ENCODE measurements around the gene SSB. TPM values are rescaled to one million over a fixed set of nuclear protein-coding genes. Genes with fewer than 3 reads are reported as not detected.

The SSB gene
- total RNA-seq, result 100 to 1,000 TPM; 109 to 114 TPM

GRCh38 chr2:169798718-169799592, at the start of gene SSB:
SSB (plus strand) TSS chr2:169798871; CDS start chr2:169800961, 2,090 bp downstream.
- peak; percentile 99 for DNase-seq
- Mint-ChIP-seq H3K36me3 (ENCODE audit: low read depth) (peaks cover 20% of the 10 kb centered on the region), H3K9me3 (no peaks in the 10 kb centered on the region), H3K4me3 (peak within 1 kb of the TSS; percentile 97), H3K27me3 (no peaks in the 10 kb centered on the region), H3K4me1 (ENCODE audit: low read depth) (peaks cover 29% of the 10 kb centered on the region), H3K27ac (peak within 1 kb of the TSS; percentile 98)
- ChIA-PET POLR2A (interaction anchor here (0.8 to 3.0 kb wide), 2 partner anchors 14 to 29 kb away, joined by 3 to 12 read pairs; partner anchors contain the start of gene UBR3), CTCF (interaction anchor here (0.6 to 0.8 kb wide), 2 partner anchors 26 to 29 kb away, joined by 3 to 5 read pairs; partner anchors contain the start of gene METTL5)
- intact Hi-C loops (cut with micrococcal nuclease), result no loop called here
- ATAC-seq, result peak; percentile 98
- no peak for TF ChIP-seq CTCF (IDR thresholded peaks at IDR 0.05)

- Mint-ChIP-seq H3K27ac (no peak overlapping the region), H3K4me3 (no peak overlapping the region), H3K27me3 (no peaks in the 10 kb centered on the region), H3K4me1 (ENCODE audit: low read depth) (no peaks in the 10 kb centered on the region), H3K9me3 (no peaks in the 10 kb centered on the region), H3K36me3 (ENCODE audit: low read depth) (peaks cover 5% of the 10 kb centered on the region)
- ChIA-PET CTCF (no interaction called here), POLR2A (no interaction called here)
- intact Hi-C loops (cut with micrococcal nuclease), result no loop called here
- DNase-seq (no peak), ATAC-seq (no peak)
- TF ChIP-seq CTCF (IDR thresholded peaks at IDR 0.05), result no peak
Measured at GRCh38 chr2:169752752-169753151, 45.9 kb upstream of the SSB start.

DNA sequence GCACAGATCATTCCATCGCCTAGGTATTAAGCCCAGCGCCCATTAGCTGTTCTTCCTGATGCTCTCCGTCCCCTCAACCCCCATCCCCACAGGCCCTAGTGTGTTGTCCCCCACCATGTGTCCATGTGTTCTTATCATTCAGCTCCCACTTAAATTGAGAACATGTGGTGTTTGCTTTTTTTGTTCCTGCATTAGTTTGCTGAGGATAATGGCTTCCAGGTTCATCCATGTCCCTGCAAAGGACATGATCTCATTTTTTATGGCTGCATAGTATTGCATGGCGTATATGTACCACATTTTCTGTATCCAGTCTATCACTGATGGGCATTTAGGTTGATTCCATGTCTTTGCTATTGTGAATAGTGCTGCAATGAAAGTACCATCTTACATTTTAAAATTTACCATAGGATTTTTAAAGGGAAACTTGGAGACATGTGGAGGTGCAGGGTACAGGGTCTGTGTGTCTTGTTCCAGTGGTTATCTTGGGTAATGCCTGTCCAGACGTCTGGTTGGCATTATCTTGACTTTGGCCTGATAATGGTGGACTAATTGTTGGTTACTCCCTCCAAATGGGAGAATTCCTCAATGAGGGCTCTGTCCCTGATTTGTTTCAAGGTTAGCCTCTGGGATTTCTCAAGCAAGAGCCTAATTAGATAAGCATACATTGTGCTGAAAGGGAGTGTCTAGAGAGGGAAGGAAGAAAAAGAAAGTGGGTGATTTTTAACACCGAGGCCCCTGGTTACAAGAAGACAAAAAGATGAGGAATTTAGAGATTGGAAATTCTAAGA, 43.4 kb upstream of the SSB start:
- ChIA-PET CTCF (no interaction called here), POLR2A (no interaction called here)
- ATAC-seq, result no peak
- no peaks in the 10 kb centered on the region for H3K9me3 Mint-ChIP-seq
- intact Hi-C loops (cut with micrococcal nuclease), result no loop called here
- DNase-seq, result no peak
- H3K36me3 Mint-ChIP-seq (ENCODE audit: low read depth), result no peaks in the 10 kb centered on the region
- H3K4me1 Mint-ChIP-seq (ENCODE audit: low read depth), result no peaks in the 10 kb centered on the region
- H3K4me3 Mint-ChIP-seq, result no peak overlapping the region
- TF ChIP-seq CTCF (IDR thresholded peaks at IDR 0.05), result no peak
- H3K27ac Mint-ChIP-seq, result no peak overlapping the region
- H3K27me3 Mint-ChIP-seq, result no peaks in the 10 kb centered on the region

- Mint-ChIP-seq H3K36me3 (ENCODE audit: low read depth) (no peaks in the 10 kb centered on the region), H3K9me3 (no peaks in the 10 kb centered on the region), H3K27me3 (no peaks in the 10 kb centered on the region), H3K27ac (no peak overlapping the region), H3K4me3 (no peak overlapping the region), H3K4me1 (ENCODE audit: low read depth) (peaks cover 2% of the 10 kb centered on the region)
- intact Hi-C loops (cut with micrococcal nuclease), result no loop called here
- ChIA-PET POLR2A (no interaction called here), CTCF (no interaction called here)
- no peak for TF ChIP-seq CTCF (IDR thresholded peaks at IDR 0.05)
- DNase-seq (no peak), ATAC-seq (no peak)
Measured at GRCh38 chr2:169756342-169756741, 42.3 kb upstream of the SSB start.

DNA sequence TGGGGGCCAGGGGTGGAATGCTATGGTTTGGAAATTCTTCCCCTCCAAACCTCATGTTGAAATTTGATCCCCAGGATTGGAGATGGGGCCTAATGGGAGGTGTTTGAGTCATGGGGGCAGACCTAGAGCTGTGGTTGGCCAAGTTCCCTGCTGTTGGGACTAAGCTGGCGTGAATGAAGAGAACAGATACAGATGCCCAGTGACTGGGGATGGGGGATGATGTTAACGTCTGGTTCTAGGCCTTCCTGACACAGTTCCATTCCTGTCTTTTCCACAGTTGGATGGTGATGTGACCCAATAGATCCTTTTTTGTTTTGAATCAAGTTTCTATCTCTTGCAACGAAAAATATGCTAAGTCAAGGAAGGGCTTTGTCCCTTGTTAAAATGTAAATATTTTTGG, 41.3 kb upstream of the SSB start:
- Mint-ChIP-seq H3K4me3 (no peak overlapping the region), H3K27me3 (no peaks in the 10 kb centered on the region), H3K36me3 (ENCODE audit: low read depth) (no peaks in the 10 kb centered on the region), H3K4me1 (ENCODE audit: low read depth) (peaks cover 10% of the 10 kb centered on the region), H3K27ac (no peak overlapping the region), H3K9me3 (no peaks in the 10 kb centered on the region)
- ChIA-PET POLR2A (no interaction called here), CTCF (no interaction called here)
- DNase-seq, result no peak
- ATAC-seq, result no peak
- no peak for TF ChIP-seq CTCF (IDR thresholded peaks at IDR 0.05)
- intact Hi-C loops (cut with micrococcal nuclease), result no loop called here

All from activated CD8-positive, alpha-beta T cell treated with anti-CD3 and anti-CD28 coated beads for 36 hours (primary cell).